Progenitor cell of endocrine pancreas (in vitro differentiated cells): ENCODE measurements around the gene SLC66A1. TPM values are rescaled to one million over a fixed set of nuclear protein-coding genes. Genes with fewer than 3 reads are reported as not detected.

ENCODE experiments used
- DNase-seq: peaks from one replicate; pipeline ENCODE4 v3.0.0; 2021; ENCODE audit warnings: low spot score; ENCODE audit not compliant: unreplicated experiment
- H3K27ac Mint-ChIP-seq: 2 replicates; pipeline ENCODE4 v1.8.0; 2021; ENCODE audit warnings: mild to moderate bottlenecking, moderate library complexity, mixed read lengths
- H3K27me3 Mint-ChIP-seq: 2 replicates; pipeline ENCODE4 v1.8.0; 2021; ENCODE audit warnings: mixed read lengths
- H3K36me3 Mint-ChIP-seq: 2 replicates; pipeline ENCODE4 v1.8.0; 2022; ENCODE audit warnings: mixed read lengths; ENCODE audit not compliant: insufficient read depth
- H3K4me1 Mint-ChIP-seq: 2 replicates; pipeline ENCODE4 v1.8.0; 2021; ENCODE audit warnings: low read depth, mixed read lengths
- H3K4me3 Mint-ChIP-seq: 2 replicates; pipeline ENCODE4 v1.8.0; 2021; ENCODE audit warnings: low read depth, mild to moderate bottlenecking, moderate library complexity, mixed read lengths
- H3K9me3 Mint-ChIP-seq: 2 replicates; pipeline ENCODE4 v1.8.0; 2021; ENCODE audit warnings: low read depth, mixed read lengths
- CTCF ChIP-seq: fragments of 200-600 bp; sonication (generic); IDR thresholded peaks from one replicate; pipeline ENCODE4 v1.5.0; 2021; ENCODE audit warnings: antibody characterized with exemption, mild to moderate bottlenecking; ENCODE audit not compliant: unreplicated experiment
- total RNA-seq: library from RNA; stranded (reverse); gene quantifications from 2 replicates; pipeline ENCODE4 v1.2.1, GENCODE V29; 2021

SLC66A1 gene
- total RNA-seq, 1 donor from 2014 or later, result 25.7 TPM

- no peak overlapping the region for H3K4me3 Mint-ChIP-seq
- peaks cover 12% of the 10 kb centered on the region for H3K36me3 Mint-ChIP-seq
- H3K4me1 Mint-ChIP-seq, result peaks cover 2% of the 10 kb centered on the region
- H3K27me3 Mint-ChIP-seq, result no peaks in the 10 kb centered on the region
- no peak overlapping the region for H3K27ac Mint-ChIP-seq
- no peaks in the 10 kb centered on the region for H3K9me3 Mint-ChIP-seq
- TF ChIP-seq CTCF, result peak; percentile 80
- DNase-seq, result peak; percentile 63
Measured at GRCh38 chr1:19341201-19342061, 29.3 kb downstream of the SLC66A1 start.

DNA sequence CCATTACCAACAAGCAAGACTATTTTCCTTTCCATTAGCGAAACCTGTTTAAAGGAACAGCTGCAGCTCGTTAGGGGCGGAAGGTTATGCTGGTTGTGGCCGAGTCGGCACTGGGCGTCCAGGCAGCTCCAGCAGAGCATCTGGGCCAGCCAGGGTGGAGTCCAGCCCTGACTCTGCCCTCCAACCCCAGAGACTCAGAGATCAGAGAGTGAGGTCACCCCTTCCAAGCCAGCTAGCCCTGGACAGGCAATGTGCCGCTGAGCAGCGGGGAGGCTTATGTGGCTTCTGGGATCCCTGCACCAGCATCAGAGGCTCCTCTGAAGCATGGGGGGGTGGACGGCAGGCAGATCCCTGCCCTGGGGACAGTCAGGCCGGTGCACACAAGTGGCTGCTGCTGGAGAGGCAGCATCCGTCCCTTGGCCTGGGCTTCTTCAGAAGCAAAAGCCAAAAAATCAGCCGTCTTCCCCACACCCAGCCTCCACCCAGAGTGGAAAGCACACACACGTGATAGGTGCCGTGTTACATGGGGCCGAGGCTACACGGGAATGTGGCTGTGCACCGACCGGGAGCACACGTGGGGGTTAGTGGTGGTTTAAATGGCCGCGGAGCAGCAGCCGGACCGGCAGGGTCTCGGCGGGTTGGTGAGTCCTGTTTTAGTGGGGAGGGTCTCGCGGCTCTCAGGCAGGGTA lies 30.1 kb downstream of the SLC66A1 start:
- DNase-seq, result no peak
- H3K27me3 Mint-ChIP-seq, result no peaks in the 10 kb centered on the region
- H3K36me3 Mint-ChIP-seq, result peaks cover 12% of the 10 kb centered on the region
- H3K4me3 Mint-ChIP-seq, result no peak overlapping the region
- H3K4me1 Mint-ChIP-seq, result peaks cover 2% of the 10 kb centered on the region
- TF ChIP-seq CTCF, result no peak
- peak overlapping the region; percentile 27 for H3K27ac Mint-ChIP-seq
- no peaks in the 10 kb centered on the region for H3K9me3 Mint-ChIP-seq

DNA sequence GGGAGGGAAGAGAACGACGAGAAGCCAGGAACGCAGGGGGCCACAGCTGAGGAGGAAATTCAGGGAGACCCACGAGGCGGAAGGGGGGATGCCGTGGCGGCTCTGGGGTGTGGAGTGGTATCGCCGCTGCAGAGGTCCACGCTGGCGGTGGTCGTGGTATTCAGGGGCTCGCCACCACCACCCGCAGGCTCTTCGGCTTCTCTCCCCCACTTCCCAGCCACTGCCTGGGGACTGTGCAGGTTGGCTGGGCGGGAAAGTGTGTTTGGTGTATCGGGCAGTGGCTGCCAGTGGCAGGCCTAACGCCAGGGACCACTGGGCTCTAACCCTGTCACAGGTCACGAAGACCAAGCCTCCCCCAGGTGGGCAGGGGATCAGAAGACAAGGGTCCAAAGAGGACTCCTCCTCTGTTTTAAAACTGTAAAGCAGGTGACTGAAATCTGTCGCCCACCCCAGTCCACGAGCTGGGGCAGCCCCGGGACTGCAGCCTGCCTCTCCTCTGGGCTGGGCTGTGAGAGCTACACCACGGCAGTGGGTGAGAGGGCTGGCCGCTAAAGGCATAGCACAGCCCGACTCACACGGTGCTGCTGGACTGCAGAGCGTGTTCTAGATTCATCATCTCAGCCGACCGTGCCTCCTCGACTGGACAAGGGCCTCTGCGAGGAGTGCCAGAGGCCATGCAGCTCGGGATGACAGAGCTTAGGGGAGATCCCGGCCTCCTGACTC lies 30.9 kb downstream of the SLC66A1 start:
- H3K4me1 Mint-ChIP-seq, result peaks cover 2% of the 10 kb centered on the region
- no peak overlapping the region for H3K27ac Mint-ChIP-seq
- H3K9me3 Mint-ChIP-seq, result no peaks in the 10 kb centered on the region
- no peak for DNase-seq
- peaks cover 12% of the 10 kb centered on the region for H3K36me3 Mint-ChIP-seq
- TF ChIP-seq CTCF, result no peak
- H3K27me3 Mint-ChIP-seq, result no peaks in the 10 kb centered on the region
- H3K4me3 Mint-ChIP-seq, result no peak overlapping the region

GRCh38 chr1:19343617-19344350 lies 31.7 kb downstream of the SLC66A1 start:
- TF ChIP-seq CTCF, result no peak

DNA sequence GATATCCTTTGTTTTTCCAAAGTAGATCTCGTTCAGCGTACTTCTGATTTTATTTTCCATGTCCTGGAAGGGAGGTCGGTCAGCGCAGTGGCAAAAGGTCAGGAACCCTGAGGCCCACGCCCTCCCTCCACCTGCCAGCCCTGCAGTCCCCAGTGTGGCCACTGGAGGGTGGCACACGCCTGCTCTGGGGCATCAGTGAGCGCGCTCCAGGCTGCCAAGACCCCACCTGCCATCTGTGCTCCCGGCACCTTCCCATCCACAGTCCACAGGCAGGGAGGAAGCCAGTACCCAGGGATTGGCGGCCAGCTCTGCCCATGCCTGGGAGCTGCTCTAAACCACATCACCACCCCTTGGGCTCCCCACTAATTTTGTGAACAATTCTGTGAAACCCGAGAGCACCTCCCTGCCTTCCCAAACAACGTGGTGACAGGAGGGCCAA lies 32.3 kb downstream of the SLC66A1 start:
- peak; percentile 41 for DNase-seq
- Mint-ChIP-seq H3K9me3 (no peaks in the 10 kb centered on the region), H3K27ac (no peak overlapping the region), H3K36me3 (peaks cover 10% of the 10 kb centered on the region), H3K4me1 (no peaks in the 10 kb centered on the region), H3K27me3 (no peaks in the 10 kb centered on the region), H3K4me3 (no peak overlapping the region)
- TF ChIP-seq CTCF, result peak; percentile 73

More at GRCh38 chr1:19343617-19344350, 31.7 kb downstream of the SLC66A1 start:
- Mint-ChIP-seq H3K4me1 (peaks cover 2% of the 10 kb centered on the region), H3K9me3 (no peaks in the 10 kb centered on the region), H3K27me3 (no peaks in the 10 kb centered on the region), H3K36me3 (peaks cover 12% of the 10 kb centered on the region), H3K27ac (no peak overlapping the region), H3K4me3 (no peak overlapping the region)
- no peak for DNase-seq
